Loucy (cell line): ENCODE data around the gene TPD52L3.

Experiments
- H2AFZ ChIP-seq: fragments of 200-600 bp; sonication (generic); 2 replicates; pipeline ENCODE4 v1.6.0; 2016; ENCODE audit warnings: antibody characterized with exemption, mild to moderate bottlenecking, low read length, moderate library complexity
- H3F3A ChIP-seq: fragments of 200-600 bp; 2 replicates; pipeline ENCODE4 v1.6.0; 2016; ENCODE audit warnings: antibody characterized with exemption, low read depth, mild to moderate bottlenecking
- H3K27me3 ChIP-seq: fragments of 200-600 bp; sonication (generic); 2 replicates; pipeline ENCODE4 v1.6.1; 2014; ENCODE audit warnings: low read length, mild to moderate bottlenecking; ENCODE audit not compliant: insufficient read depth, poor library complexity, severe bottlenecking
- H3K36me3 ChIP-seq: fragments of 200-600 bp; sonication (generic); 2 replicates; pipeline ENCODE4 v1.6.1; 2016; ENCODE audit warnings: low read length; ENCODE audit not compliant: insufficient read depth
- H3K4me1 ChIP-seq: fragments of 200-600 bp; sonication (generic); 2 replicates; pipeline ENCODE4 v1.5.1; 2014; ENCODE audit warnings: low read length, mild to moderate bottlenecking; ENCODE audit not compliant: insufficient read depth, poor library complexity, severe bottlenecking
- H3K4me2 ChIP-seq: fragments of 200-600 bp; sonication (generic); 2 replicates; pipeline ENCODE4 v1.6.0; 2014; ENCODE audit warnings: antibody characterized with exemption, low read length, low read depth, mild to moderate bottlenecking; ENCODE audit not compliant: poor library complexity, severe bottlenecking
- H3K4me3 ChIP-seq: fragments of 200-600 bp; sonication (generic); 2 replicates; pipeline ENCODE4 v1.5.1; 2014; ENCODE audit warnings: low read length, mild to moderate bottlenecking, mixed read lengths; ENCODE audit not compliant: poor library complexity, severe bottlenecking
- H3K79me2 ChIP-seq: fragments of 200-600 bp; sonication (generic); 2 replicates; pipeline ENCODE4 v1.6.1; 2014; ENCODE audit warnings: low read length; ENCODE audit not compliant: insufficient read depth
- H3K9ac ChIP-seq: fragments of 200-600 bp; sonication (generic); 2 replicates; pipeline ENCODE4 v1.6.0; 2014; ENCODE audit warnings: mild to moderate bottlenecking, low read depth, low read length, moderate library complexity; ENCODE audit not compliant: poor library complexity, severe bottlenecking
- H3K9me2 ChIP-seq: fragments of 200-600 bp; sonication (generic); replicated peaks from 2 replicates; pipeline ENCODE4 v1.6.1; 2016; ENCODE audit warnings: low read depth, low read length, mixed read lengths
- H3K9me3 ChIP-seq: fragments of 200-600 bp; sonication (generic); 2 replicates; pipeline ENCODE4 v1.6.1; 2014; ENCODE audit warnings: mild to moderate bottlenecking, antibody characterized with exemption, low read length, low read depth; ENCODE audit not compliant: insufficient read depth
- H4K20me1 ChIP-seq: fragments of 200-600 bp; sonication (generic); 2 replicates; pipeline ENCODE4 v1.6.0; 2014; ENCODE audit warnings: antibody characterized with exemption, low read length, mild to moderate bottlenecking; ENCODE audit not compliant: insufficient read depth, poor library complexity, severe bottlenecking
- EZH2phosphoT487 ChIP-seq: fragments of 200-600 bp; IDR thresholded peaks from 2 replicates; pipeline ENCODE4 v1.6.1; 2018; ENCODE audit warnings: antibody characterized with exemption, mild to moderate bottlenecking, moderate library complexity, borderline replicate concordance
- TF ChIP-seq, protein P1 (sequence below): fragments of 200-600 bp; sonication (generic); conservative IDR thresholded peaks from 2 replicates; pipeline ENCODE4 v1.5.1; 2014; ENCODE audit warnings: mild to moderate bottlenecking, antibody characterized with exemption, low read length

The TPD52L3 gene

DNA sequence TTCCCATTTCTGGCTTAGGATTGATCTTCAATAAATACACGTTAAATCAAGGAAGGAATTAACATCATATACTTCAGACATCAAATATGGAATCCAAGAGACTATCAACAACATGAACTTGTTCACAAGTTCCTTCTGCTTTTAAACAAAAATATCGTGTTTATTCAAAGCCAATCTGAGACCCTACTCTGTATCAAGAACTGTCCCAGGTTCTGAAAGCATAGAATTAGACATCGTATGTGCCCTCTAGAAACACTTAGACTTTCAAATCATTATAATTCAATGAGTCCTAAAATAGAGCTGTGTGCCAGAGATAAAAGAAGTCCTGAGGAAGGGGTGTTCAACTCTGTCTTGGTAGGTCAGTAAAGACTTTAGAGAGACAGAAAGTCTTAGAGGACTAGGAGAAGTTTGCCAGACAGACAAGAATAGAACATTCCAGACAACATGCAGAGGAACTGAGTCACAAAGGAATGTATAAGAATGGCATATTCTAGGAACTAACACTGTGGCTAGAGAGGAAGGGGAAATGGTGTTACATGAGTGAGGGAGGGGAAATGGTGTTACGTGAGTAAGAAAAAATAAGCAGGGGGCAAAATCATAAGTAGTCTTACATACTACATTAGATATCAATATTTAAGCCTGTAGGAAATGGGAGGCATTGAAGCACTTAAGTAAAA, 2.9 kb downstream of the TPD52L3 start:
- Histone ChIP-seq H3K9me3 (no peaks in the 10 kb centered on the region), H3K79me2 (no peaks in the 10 kb centered on the region), H3K36me3 (no peaks in the 10 kb centered on the region), H3K4me1 (no peaks in the 10 kb centered on the region), H3K4me3 (no peak overlapping the region), H2AFZ (no peak overlapping the region), H3K9ac (no peak overlapping the region), H4K20me1 (no peaks in the 10 kb centered on the region), H3K9me2 (no peaks in the 10 kb centered on the region), H3F3A (no peaks in the 10 kb centered on the region), H3K4me2 (no peak overlapping the region), H3K27me3 (no peaks in the 10 kb centered on the region)
- TF ChIP-seq, protein P1, sequence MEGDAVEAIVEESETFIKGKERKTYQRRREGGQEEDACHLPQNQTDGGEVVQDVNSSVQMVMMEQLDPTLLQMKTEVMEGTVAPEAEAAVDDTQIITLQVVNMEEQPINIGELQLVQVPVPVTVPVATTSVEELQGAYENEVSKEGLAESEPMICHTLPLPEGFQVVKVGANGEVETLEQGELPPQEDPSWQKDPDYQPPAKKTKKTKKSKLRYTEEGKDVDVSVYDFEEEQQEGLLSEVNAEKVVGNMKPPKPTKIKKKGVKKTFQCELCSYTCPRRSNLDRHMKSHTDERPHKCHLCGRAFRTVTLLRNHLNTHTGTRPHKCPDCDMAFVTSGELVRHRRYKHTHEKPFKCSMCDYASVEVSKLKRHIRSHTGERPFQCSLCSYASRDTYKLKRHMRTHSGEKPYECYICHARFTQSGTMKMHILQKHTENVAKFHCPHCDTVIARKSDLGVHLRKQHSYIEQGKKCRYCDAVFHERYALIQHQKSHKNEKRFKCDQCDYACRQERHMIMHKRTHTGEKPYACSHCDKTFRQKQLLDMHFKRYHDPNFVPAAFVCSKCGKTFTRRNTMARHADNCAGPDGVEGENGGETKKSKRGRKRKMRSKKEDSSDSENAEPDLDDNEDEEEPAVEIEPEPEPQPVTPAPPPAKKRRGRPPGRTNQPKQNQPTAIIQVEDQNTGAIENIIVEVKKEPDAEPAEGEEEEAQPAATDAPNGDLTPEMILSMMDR: no peak
- TF ChIP-seq EZH2phosphoT487: no peak

DNA sequence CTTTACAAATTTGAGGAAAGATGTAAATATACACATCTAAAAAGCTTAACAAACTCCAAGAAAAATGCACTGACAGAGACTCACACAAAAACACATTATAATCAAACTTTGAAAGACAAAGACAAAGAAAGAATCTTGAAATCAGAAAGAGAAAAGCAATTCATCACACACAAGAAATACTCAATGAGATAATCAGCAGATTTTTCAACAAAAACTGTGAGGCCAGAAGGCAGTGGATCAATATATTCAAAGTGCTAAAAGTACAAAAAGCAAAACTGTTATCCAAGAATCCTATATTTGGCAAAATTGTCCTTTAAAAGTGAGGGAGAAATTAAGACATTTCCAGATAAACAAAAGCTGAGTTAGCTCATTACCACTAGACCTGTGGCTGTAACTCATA, 6.1 kb downstream of the TPD52L3 start:
- H3K27me3 ChIP-seq: no peaks in the 10 kb centered on the region
- no peaks in the 10 kb centered on the region for H3K9me3 ChIP-seq
- TF ChIP-seq EZH2phosphoT487: no peak
- TF ChIP-seq, protein P1: no peak
- no peak overlapping the region for H3K9ac ChIP-seq
- no peaks in the 10 kb centered on the region for H3K79me2 ChIP-seq
- H3K4me1 ChIP-seq: no peaks in the 10 kb centered on the region
- H3F3A ChIP-seq: no peaks in the 10 kb centered on the region
- no peaks in the 10 kb centered on the region for H4K20me1 ChIP-seq
- no peaks in the 10 kb centered on the region for H3K36me3 ChIP-seq
- H3K9me2 ChIP-seq: no peaks in the 10 kb centered on the region
- no peak overlapping the region for H3K4me3 ChIP-seq
- H3K4me2 ChIP-seq: no peak overlapping the region
- H2AFZ ChIP-seq: no peak overlapping the region

DNA sequence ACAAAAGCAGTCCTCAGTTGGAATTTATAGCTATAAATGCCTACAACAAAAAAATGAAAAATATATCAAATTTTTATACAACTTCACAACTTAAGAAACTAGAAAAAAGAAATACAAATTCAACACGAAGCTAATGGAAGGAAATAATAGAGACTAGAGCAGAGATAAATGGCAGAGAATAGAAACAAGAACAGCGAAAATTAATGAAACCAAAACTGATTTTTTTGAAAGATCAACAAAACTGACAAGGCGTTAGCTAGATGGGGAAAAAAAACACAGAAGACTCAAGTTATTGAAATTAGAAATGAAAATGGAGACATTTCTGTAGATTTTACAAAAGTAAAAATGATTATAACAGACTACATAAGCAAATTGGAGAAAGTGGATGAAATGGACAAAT, 20.6 kb downstream of the TPD52L3 start:
- no peaks in the 10 kb centered on the region for H3K36me3 ChIP-seq
- H3K9me3 ChIP-seq: no peaks in the 10 kb centered on the region
- H3K27me3 ChIP-seq: no peaks in the 10 kb centered on the region
- H3F3A ChIP-seq: no peaks in the 10 kb centered on the region
- TF ChIP-seq, protein P1: no peak
- no peak for TF ChIP-seq EZH2phosphoT487
- H3K79me2 ChIP-seq: no peaks in the 10 kb centered on the region
- no peaks in the 10 kb centered on the region for H3K4me1 ChIP-seq
- no peaks in the 10 kb centered on the region for H4K20me1 ChIP-seq
- H2AFZ ChIP-seq: no peak overlapping the region
- H3K4me3 ChIP-seq: no peak overlapping the region
- H3K9ac ChIP-seq: no peak overlapping the region
- H3K9me2 ChIP-seq: no peaks in the 10 kb centered on the region
- H3K4me2 ChIP-seq: no peak overlapping the region
